K562 (cell line): ENCODE measurements around the gene MYOG.

ENCODE experiments used
- GTF2B ChIP-seq: IDR thresholded peaks from 2 replicates; pipeline ENCODE4 v1.6.1; 2011; ENCODE audit not compliant: insufficient read length; ENCODE audit errors: extremely low read depth
- PML ChIP-seq: IDR thresholded peaks from 2 replicates; pipeline ENCODE4 v1.6.1; 2012; ENCODE audit warnings: low read length, inconsistent platforms
- ZC3H4 ChIP-seq: sonication (generic); formaldehyde crosslinking; IDR thresholded peaks from 2 replicates; pipeline ENCODE4 v1.9.0; 2021; ENCODE audit warnings: missing genetic modification reagents, borderline replicate concordance

- TF ChIP-seq PML (no peak), GTF2B (no peak), ZC3H4 (CRISPR knock-in tag) (no peak)
Observed at GRCh38 chr1:203075236-203076030, 10.4 kb downstream of the MYOG start.
